Spleen (tissue), 11 donors: Measurements from ENCODE around the gene CCDC89. TPM values are rescaled to one million over a fixed set of nuclear protein-coding genes. Genes with fewer than 3 reads are reported as not detected.

Source experiments
- DNase-seq: peaks from one replicate; pipeline ENCODE4 v3.0.0-alpha.2; 2020
- H3K27ac ChIP-seq, 8 donors: fragments of 200-600 bp; sonication (generic) in 7 of 8; 1 replicate in 4 of 8; 2 replicates in 4 of 8; pipeline versions ENCODE4 v1.5.0 to v1.8.0; 2016 to 2021; ENCODE audit warnings: inconsistent platforms in 4 of 8, mild to moderate bottlenecking in 4 of 8, moderate library complexity in 1 of 8
- H3K27me3 ChIP-seq, 7 donors: fragments of 200-600 bp; sonication (generic) in 6 of 7; replicated peaks in 1 of 7; 1 replicate in 4 of 7; 2 replicates in 3 of 7; pipeline versions ENCODE4 v1.5.0 to v1.8.0; 2016 to 2021; ENCODE audit warnings: inconsistent platforms in 3 of 7, mild to moderate bottlenecking in 1 of 7
- H3K36me3 ChIP-seq, 6 donors: fragments of 200-600 bp; sonication (generic) in 5 of 6; 1 replicate in 4 of 6; 2 replicates in 2 of 6; pipeline versions ENCODE4 v1.5.0 to v1.8.0; 2016 to 2021; ENCODE audit warnings: inconsistent platforms in 2 of 6
- H3K4me1 ChIP-seq, 6 donors: fragments of 200-600 bp; sonication (generic) in 5 of 6; 1 replicate in 3 of 6; 2 replicates in 3 of 6; pipeline versions ENCODE4 v1.5.0 to v1.8.0; 2016 to 2021; ENCODE audit warnings: inconsistent platforms in 3 of 6
- H3K4me3 ChIP-seq, 8 donors: fragments of 200-600 bp; sonication (generic) in 7 of 8; 1 replicate in 4 of 8; 2 replicates in 4 of 8; pipeline versions ENCODE4 v1.5.0 to v1.8.0; 2016 to 2021; ENCODE audit warnings: inconsistent platforms in 4 of 8, mild to moderate bottlenecking in 4 of 8, moderate library complexity in 2 of 8
- H3K9me3 ChIP-seq, 8 donors: fragments of 200-600 bp; sonication (generic) in 7 of 8; 1 replicate in 4 of 8; 2 replicates in 4 of 8; pipeline versions ENCODE4 v1.5.0 to v1.8.0; 2016 to 2021; ENCODE audit warnings: inconsistent platforms in 4 of 8
- CTCF ChIP-seq, 11 experiments: fragments of 200-600 bp in 7 of 11; fragments of 450-650 bp in 4 of 11; sonication (generic) in 4 of 11; IDR thresholded peaks in 8 of 11; conservative IDR thresholded peaks in 3 of 11; 1 replicate in 7 of 11; 2 replicates in 4 of 11; pipeline versions ENCODE4 v1.4.0 to v1.8.0; 2016 to 2021; ENCODE audit warnings: antibody characterized with exemption in 11 of 11, inconsistent platforms in 4 of 11, mild to moderate bottlenecking in 1 of 11
- POLR2A ChIP-seq, 3 donors: fragments of 450-650 bp; IDR thresholded peaks; one replicate each; pipeline ENCODE4 v1.5.1; 2017; ENCODE audit warnings: antibody characterized with exemption in 3 of 3, mild to moderate bottlenecking in 1 of 3
- POLR2AphosphoS5 ChIP-seq, 3 donors: sonication (generic); formaldehyde crosslinking; IDR thresholded peaks; one replicate each; pipeline ENCODE4 v1.5.1; 2017; ENCODE audit warnings: antibody characterized with exemption in 3 of 3
- WGBS, 5 donors: extraction: QIAGEN DNeasy Blood & Tissue Kit in 3 of 5; methylation state at CpG; one replicate each; pipeline versions ENCODE4 v1.1.5 to v1.1.7; 2013 to 2018; 5-methylcytosine and 5-hydroxymethylcytosine counted together
- intact Hi-C: fragments of 100-400 bp; cut with DNase I; formaldehyde crosslinking; loops from one replicate; pipeline ENCODE4 v1.15.0; 2023; ENCODE audit warnings: low total_unique reads
- polyA plus RNA-seq, 3 donors: library from polyadenylated mRNA; stranded (reverse); fragments of 200-250 nt; gene quantifications; one replicate each; pipeline ENCODE4 v1.2.1, GENCODE V29; 2013
- total RNA-seq, 7 donors: library from RNA; depleted of rRNA in 3 of 7; stranded (reverse); fragments of >200 nt in 3 of 7; fragmentation: NEBNext Ultra II Directional in 4 of 7; extraction: Animal tissue kit (Norgen Biotek cat#: 25700) in 4 of 7; gene quantifications; one replicate each; pipeline versions ENCODE4 v1.1.0 to v1.2.1, GENCODE V29; 2016 to 2021
- donor health status: healthy with polysubstance abuse.
- donor health status: DM: no; HTN: no; CAD: no; lungs with moderate emphysema.
- donor health status: DM: no; HTN: no; CAD: no.
- donor health status: Bipolar disorder and iron deficiency.
- donor health status: healthy.
- donor health status: DM: no; HTN: no; CAD: no.
- donor health status: DM: yes; HTN: yes; CAD: no.

CCDC89 gene
- total and polyA plus RNA-seq, 10 donors = 0.11 to 4.3 (median 0.89) TPM

DNA sequence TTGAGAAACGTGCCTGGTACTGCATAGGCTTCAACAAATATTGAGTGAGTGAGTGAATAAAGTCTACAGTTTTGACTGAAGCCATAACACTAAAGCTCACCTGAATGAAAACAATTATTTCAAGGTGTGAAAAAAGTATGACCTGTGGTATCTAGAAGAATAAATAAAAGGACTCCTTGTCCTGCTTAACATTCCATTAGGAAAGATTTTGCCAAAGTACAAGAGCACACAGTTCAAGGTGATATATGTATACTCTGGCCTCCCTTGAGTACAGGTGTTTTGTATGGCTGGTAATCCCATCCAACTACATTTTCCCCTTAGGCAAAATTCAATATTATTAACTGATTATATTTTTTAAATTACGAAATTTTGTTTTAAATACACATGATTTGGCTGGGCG lies 19.3 kb downstream of the CCDC89 start:
- Histone ChIP-seq H3K27me3 (no peaks in the 10 kb centered on the region), H3K4me1 (peaks cover 12 to 32% (median 26%) of the 10 kb centered on the region in 6 donors), H3K27ac (no peak overlapping the region), H3K9me3 (no peaks in the 10 kb centered on the region), H3K36me3 (peaks cover 0 to 11% (median 0%) of the 10 kb centered on the region in 6 donors), H3K4me3 (no peak overlapping the region)
- TF ChIP-seq POLR2AphosphoS5 (IDR thresholded peaks at IDR 0.05) = no peak
- TF ChIP-seq POLR2A (IDR thresholded peaks at IDR 0.05) = no peak
- no peak for TF ChIP-seq CTCF (IDR thresholded peaks at IDR 0.05 in 8 of 11, conservative IDR thresholded peaks at IDR 0.05 in 3 of 11)
- WGBS, 5 donors = 89 to 95% (median 93%) methylated on average over 3 of the region's 3 CpGs
- no peak for DNase-seq
- intact Hi-C loops = no loop called here

DNA sequence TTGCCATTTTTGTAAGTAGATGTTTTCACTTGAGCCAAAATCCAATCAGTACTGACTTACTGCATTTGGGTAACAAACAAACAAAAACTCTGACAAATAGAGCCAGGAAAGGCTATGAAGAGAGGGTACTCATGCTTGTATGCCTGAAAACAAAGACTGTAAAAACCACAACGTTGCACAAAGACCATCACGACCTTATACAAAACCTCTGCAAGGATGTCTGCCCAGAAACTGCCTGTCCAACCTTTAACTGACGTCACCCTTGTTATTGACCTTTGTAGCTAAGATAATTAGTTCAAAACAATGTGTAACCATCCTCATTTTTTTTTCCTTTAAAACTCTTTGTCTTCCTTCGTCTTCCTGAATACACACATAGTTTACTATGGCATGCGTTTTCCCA lies 20.3 kb downstream of the CCDC89 start:
- DNase-seq = no peak
- peak overlapping the region in 7 of 8 donors; percentile 98 to 99 (median 98) for H3K27ac ChIP-seq

DNA sequence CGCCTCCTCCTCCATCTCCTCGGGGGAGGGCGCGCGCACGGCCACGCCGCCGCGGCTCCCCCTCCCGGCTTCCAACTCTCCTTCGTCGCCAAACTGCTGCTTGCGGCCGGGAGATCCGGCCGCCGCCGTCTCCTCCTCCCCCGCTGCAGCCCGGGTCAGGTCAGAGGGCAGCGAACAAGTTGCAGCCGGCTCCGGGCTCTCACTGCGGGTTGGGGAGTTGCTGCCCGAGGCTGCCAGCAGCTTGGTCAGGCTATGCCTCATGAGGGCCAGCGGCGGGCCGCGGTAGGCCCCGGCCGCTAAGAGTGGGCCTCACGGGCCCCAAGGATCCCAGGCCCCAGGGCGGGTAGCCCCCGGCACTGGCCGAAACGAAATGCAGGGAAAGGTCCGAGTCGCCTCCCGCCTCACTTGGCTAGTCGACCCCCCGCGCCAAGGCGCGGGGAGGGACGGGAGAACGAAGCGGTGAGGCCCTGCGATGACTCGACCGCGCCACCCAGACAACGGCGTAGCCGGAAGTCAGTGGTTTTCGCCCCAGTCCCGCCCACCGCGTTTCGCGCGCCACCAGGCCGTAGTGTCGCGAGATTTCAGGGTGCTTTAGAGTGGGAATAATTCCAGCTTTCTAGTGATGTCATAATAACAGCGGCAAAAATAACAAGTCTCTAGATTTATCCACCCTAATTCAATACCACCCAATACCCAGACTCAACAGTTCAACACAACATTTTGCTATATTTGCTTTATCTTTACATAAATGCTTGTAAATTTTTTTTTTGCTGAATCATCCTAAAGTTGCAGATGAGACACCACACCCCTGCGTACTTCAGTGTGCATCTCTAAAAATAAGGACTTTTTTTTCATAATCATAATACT lies 21.1 kb downstream of the CCDC89 start, which contains the start of gene CREBZF:
Gene CREBZF (minus strand): TSS at position 515 of the 867 bp plus-strand sequence. CDS start 254 bp downstream, at position 261.
- DNase-seq = peak; percentile 97
- 0 to 1% (median 1%) methylated on average over 18 to 67 of the region's 67 CpGs for WGBS, 5 donors
- Histone ChIP-seq H3K36me3 (peaks cover 0 to 26% (median 3%) of the 10 kb centered on the region in 6 donors), H3K27ac (peak within 1 kb of the TSS; percentile 98 to 99 (median 98)), H3K27me3 (no peaks in the 10 kb centered on the region), H3K4me1 (peaks cover 30 to 50% (median 44%) of the 10 kb centered on the region in 6 donors), H3K9me3 (no peaks in the 10 kb centered on the region), H3K4me3 (peak within 1 kb of the TSS; percentile 74 to 94 (median 86))
- intact Hi-C loops = no loop called here
- TF ChIP-seq CTCF (IDR thresholded peaks at IDR 0.05 in 8 of 11, conservative IDR thresholded peaks at IDR 0.05 in 3 of 11) (peak in 5 of 11 experiments; percentile 27 to 50 (median 38)), POLR2A (IDR thresholded peaks at IDR 0.05) (peak in 2 of 3 donors; percentile 78 to 92), POLR2AphosphoS5 (IDR thresholded peaks at IDR 0.05) (peak; percentile 98 to 99 (median 98))

More for the DNA sequence above, 20.3 kb downstream of the CCDC89 start:
- no peak for TF ChIP-seq CTCF (IDR thresholded peaks at IDR 0.05 in 8 of 11, conservative IDR thresholded peaks at IDR 0.05 in 3 of 11)
- no peak for TF ChIP-seq POLR2AphosphoS5 (IDR thresholded peaks at IDR 0.05)
- no peak for TF ChIP-seq POLR2A (IDR thresholded peaks at IDR 0.05)
- Histone ChIP-seq H3K9me3 (no peaks in the 10 kb centered on the region), H3K27me3 (no peaks in the 10 kb centered on the region), H3K4me1 (peaks cover 21 to 41% (median 36%) of the 10 kb centered on the region in 6 donors), H3K4me3 (peak overlapping the region in 2 of 8 donors; percentile 89 to 90), H3K36me3 (peaks cover 0 to 17% (median 0%) of the 10 kb centered on the region in 6 donors)
- intact Hi-C loops = no loop called here
- 61 to 79% (median 65%) methylated on average over 5 of the region's 5 CpGs for WGBS, 5 donors
